Esophagus squamous epithelium (tissue), 4 donors: ENCODE data around the gene LIMS1.

Experiments used
- POLR2A ChIP-seq, 4 donors: fragments of 450-650 bp; IDR thresholded peaks; one replicate each; pipeline ENCODE4 v1.6.1; 2017; ENCODE audit warnings: antibody characterized with exemption in 4 of 4, mild to moderate bottlenecking in 4 of 4, moderate library complexity in 3 of 4
- TF ChIP-seq, protein P1 (sequence below), 6 experiments: fragments of 450-650 bp in 4 of 6; fragments of 200-600 bp in 2 of 6; sonication (generic) in 2 of 6; IDR thresholded peaks; one replicate each; pipeline ENCODE4 v1.5.1; 2016 to 2019; ENCODE audit warnings: antibody characterized with exemption in 6 of 6, mild to moderate bottlenecking in 4 of 6, moderate library complexity in 4 of 6

DNA sequence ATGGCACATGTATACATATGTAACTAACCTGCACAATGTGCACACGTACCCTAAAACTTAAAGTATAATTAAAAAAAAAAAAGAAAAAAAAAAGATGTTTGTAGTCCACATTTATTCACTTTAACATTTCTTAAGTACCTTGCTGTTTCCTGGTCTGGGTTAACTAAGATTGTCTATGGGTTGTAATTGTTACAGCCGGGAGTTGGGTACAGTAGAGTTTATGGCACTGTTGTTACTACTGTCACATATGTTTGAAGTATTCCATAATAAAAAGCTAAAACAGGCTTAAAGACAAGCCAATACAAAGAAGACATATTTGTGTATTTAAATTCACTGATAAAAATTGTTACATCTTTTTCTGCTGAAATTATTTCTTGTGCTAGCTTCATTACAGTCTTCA is 49.0 kb upstream of the LIMS1 start:
- TF ChIP-seq, protein P1, sequence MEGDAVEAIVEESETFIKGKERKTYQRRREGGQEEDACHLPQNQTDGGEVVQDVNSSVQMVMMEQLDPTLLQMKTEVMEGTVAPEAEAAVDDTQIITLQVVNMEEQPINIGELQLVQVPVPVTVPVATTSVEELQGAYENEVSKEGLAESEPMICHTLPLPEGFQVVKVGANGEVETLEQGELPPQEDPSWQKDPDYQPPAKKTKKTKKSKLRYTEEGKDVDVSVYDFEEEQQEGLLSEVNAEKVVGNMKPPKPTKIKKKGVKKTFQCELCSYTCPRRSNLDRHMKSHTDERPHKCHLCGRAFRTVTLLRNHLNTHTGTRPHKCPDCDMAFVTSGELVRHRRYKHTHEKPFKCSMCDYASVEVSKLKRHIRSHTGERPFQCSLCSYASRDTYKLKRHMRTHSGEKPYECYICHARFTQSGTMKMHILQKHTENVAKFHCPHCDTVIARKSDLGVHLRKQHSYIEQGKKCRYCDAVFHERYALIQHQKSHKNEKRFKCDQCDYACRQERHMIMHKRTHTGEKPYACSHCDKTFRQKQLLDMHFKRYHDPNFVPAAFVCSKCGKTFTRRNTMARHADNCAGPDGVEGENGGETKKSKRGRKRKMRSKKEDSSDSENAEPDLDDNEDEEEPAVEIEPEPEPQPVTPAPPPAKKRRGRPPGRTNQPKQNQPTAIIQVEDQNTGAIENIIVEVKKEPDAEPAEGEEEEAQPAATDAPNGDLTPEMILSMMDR (IDR thresholded peaks at IDR 0.05): no peak
- TF ChIP-seq POLR2A (IDR thresholded peaks at IDR 0.05): no peak
